ENCODE measurements around the gene SH3BP4.

The SH3BP4 gene

DNA sequence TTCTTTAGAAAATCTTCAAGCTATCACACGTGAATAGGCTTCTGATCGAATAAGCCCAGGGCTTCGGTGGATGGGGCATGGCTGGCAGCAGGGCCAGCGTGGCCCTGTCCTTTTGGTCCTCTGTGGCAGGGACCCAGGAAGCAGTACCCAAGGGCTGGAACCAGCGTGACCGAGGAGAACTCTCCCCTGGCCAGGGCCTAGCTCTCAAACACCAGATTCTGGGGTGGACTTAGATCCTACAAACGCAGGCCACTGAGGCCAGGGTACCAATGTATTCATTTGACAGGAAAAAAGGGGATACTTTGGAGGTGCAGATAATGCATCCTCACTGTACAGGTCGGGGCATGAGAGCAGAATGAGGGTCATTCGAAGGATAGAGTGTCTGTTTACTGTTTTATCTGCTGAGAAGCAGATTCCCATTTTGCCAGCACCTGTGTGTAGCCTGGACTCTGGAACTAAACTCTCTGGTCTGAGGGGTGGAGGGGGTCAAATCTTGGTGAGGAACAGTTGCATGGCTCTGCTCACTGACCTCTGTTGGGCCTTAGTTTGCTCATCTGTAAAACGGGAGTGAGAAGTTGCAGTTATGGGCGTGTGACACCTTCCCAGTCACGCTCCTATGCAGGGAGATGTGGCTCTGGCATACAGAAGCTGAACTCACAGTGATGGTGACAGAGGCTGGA, 51.4 kb downstream of the SH3BP4 start:
- TF ChIP-seq, protein P1, sequence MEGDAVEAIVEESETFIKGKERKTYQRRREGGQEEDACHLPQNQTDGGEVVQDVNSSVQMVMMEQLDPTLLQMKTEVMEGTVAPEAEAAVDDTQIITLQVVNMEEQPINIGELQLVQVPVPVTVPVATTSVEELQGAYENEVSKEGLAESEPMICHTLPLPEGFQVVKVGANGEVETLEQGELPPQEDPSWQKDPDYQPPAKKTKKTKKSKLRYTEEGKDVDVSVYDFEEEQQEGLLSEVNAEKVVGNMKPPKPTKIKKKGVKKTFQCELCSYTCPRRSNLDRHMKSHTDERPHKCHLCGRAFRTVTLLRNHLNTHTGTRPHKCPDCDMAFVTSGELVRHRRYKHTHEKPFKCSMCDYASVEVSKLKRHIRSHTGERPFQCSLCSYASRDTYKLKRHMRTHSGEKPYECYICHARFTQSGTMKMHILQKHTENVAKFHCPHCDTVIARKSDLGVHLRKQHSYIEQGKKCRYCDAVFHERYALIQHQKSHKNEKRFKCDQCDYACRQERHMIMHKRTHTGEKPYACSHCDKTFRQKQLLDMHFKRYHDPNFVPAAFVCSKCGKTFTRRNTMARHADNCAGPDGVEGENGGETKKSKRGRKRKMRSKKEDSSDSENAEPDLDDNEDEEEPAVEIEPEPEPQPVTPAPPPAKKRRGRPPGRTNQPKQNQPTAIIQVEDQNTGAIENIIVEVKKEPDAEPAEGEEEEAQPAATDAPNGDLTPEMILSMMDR (IDR thresholded peaks at IDR 0.05; ENCODE audit: borderline replicate concordance, extremely low read depth, low read length, poor library complexity, severe bottlenecking), result no peak
- TF ChIP-seq EZH2 (IDR thresholded peaks at IDR 0.05; ENCODE audit: borderline replicate concordance, low read depth, low read length, severe bottlenecking), result no peak
- ATAC-seq (ENCODE audit: insufficient read depth, low read depth) (no peak), DNase-seq (no peak)
- Histone ChIP-seq H3K4me1 (ENCODE audit: insufficient read depth, low read length) (no peaks in the 10 kb centered on the region), H3K9ac (ENCODE audit: low read depth, low read length) (no peak overlapping the region), H3K4me2 (ENCODE audit: insufficient read depth, low read length) (no peak overlapping the region), H3K79me2 (ENCODE audit: insufficient read depth, low read length) (no peaks in the 10 kb centered on the region), H3K27me3 (ENCODE audit: insufficient read depth, low read length, poor library complexity) (peaks cover 4% of the 10 kb centered on the region), H2AFZ (ENCODE audit: low read depth, low read length) (no peak overlapping the region), H3K36me3 (ENCODE audit: insufficient read depth, low read length) (no peaks in the 10 kb centered on the region), H3K27ac (ENCODE audit: low read length) (no peak overlapping the region), H4K20me1 (ENCODE audit: insufficient read depth, low read length) (0 out of 2 replicates have a peak, but pooled peaks cover 4% of the 10 kb centered on the region), H3K4me3 (ENCODE audit: low read depth in 1 of 2, low read length in 2 of 2) (no peak overlapping the region), H3K9me3 (ENCODE audit: insufficient read depth, low read length, severe bottlenecking) (no peaks in the 10 kb centered on the region)

DNA sequence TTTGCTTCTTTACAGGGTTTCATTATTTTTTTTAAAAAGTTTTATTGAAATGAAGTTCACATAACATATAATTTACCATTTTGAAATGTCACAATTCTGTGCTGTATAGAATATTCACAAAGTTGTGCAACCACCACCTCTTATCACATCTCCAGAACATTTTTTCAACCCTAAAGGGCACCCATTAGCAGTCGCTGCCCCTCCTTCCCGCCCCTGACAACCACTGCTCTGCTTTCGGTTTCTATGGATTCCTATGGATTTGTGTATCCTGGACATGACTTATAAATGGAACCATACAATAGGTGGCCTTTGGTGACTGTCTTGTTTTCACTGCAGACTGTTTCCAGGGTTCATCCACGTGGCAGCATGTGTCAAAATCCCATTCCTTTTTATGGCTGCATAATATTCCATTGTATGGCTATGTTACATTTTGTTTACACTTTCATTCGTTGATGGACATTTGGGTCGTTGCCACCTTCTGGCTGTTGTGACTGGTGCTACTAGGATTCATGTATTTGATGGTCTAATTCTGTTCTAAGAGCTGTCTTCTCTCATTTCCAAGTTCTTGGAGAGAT, 52.6 kb downstream of the SH3BP4 start:
- Histone ChIP-seq H3K27ac (ENCODE audit: low read length) (no peak overlapping the region), H3K36me3 (ENCODE audit: insufficient read depth, low read length) (no peaks in the 10 kb centered on the region), H3K9me3 (ENCODE audit: insufficient read depth, low read length, severe bottlenecking) (no peaks in the 10 kb centered on the region), H2AFZ (ENCODE audit: low read depth, low read length) (no peak overlapping the region), H3K4me1 (ENCODE audit: insufficient read depth, low read length) (no peaks in the 10 kb centered on the region), H3K4me2 (ENCODE audit: insufficient read depth, low read length) (no peak overlapping the region), H3K79me2 (ENCODE audit: insufficient read depth, low read length) (no peaks in the 10 kb centered on the region), H3K27me3 (ENCODE audit: insufficient read depth, low read length, poor library complexity) (peaks cover 13% of the 10 kb centered on the region), H4K20me1 (ENCODE audit: insufficient read depth, low read length) (0 out of 2 replicates have a peak, but pooled peaks cover 4% of the 10 kb centered on the region), H3K4me3 (ENCODE audit: low read depth in 1 of 2, low read length in 2 of 2) (no peak overlapping the region), H3K9ac (ENCODE audit: low read depth, low read length) (no peak overlapping the region)
- ATAC-seq (ENCODE audit: insufficient read depth, low read depth), result no peak
- no peak for DNase-seq
- TF ChIP-seq EZH2 (IDR thresholded peaks at IDR 0.05; ENCODE audit: borderline replicate concordance, low read depth, low read length, severe bottlenecking), result no peak
- TF ChIP-seq, protein P1 (IDR thresholded peaks at IDR 0.05; ENCODE audit: borderline replicate concordance, extremely low read depth, low read length, poor library complexity, severe bottlenecking), result no peak

DNA sequence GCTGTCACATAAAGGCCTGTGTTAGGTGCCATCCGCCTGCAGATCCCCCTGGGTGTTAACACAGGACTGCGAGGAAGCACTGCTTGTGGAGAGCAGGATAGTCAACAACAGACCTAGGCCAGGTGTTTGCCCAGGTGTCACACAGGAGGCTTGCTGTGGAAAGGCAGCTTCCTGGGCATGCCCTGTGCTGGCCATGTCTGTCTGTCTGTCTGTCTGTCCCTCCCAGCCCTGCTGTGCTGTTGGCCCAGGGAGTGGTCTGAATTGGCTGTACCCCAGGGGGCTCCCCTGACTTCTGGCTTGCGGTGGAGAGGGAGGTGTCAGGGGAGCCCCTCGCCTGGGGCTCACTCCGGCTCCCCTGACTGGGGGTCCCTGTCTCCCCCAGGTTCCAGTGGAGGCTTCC, 53.2 kb downstream of the SH3BP4 start:
- Histone ChIP-seq H2AFZ (ENCODE audit: low read depth, low read length) (no peak overlapping the region), H3K4me2 (ENCODE audit: insufficient read depth, low read length) (no peak overlapping the region), H3K27me3 (ENCODE audit: insufficient read depth, low read length, poor library complexity) (peaks cover 17% of the 10 kb centered on the region), H3K27ac (ENCODE audit: low read length) (no peak overlapping the region), H3K79me2 (ENCODE audit: insufficient read depth, low read length) (no peaks in the 10 kb centered on the region), H3K9me3 (ENCODE audit: insufficient read depth, low read length, severe bottlenecking) (no peaks in the 10 kb centered on the region), H3K4me3 (ENCODE audit: low read depth in 1 of 2, low read length in 2 of 2) (no peak overlapping the region), H3K36me3 (ENCODE audit: insufficient read depth, low read length) (no peaks in the 10 kb centered on the region), H3K9ac (ENCODE audit: low read depth, low read length) (no peak overlapping the region), H4K20me1 (ENCODE audit: insufficient read depth, low read length) (0 out of 2 replicates have a peak, but pooled peaks cover 4% of the 10 kb centered on the region), H3K4me1 (ENCODE audit: insufficient read depth, low read length) (no peaks in the 10 kb centered on the region)
- no peak for TF ChIP-seq EZH2 (IDR thresholded peaks at IDR 0.05; ENCODE audit: borderline replicate concordance, low read depth, low read length, severe bottlenecking)
- TF ChIP-seq, protein P1 (IDR thresholded peaks at IDR 0.05; ENCODE audit: borderline replicate concordance, extremely low read depth, low read length, poor library complexity, severe bottlenecking), result no peak
- ATAC-seq (ENCODE audit: insufficient read depth, low read depth) (no peak), DNase-seq (no peak)

All from DND-41 (cell line).